HepG2 (cell line): ENCODE data around the gene GRHL1.

Experiments used
- LCORL ChIP-seq, 2 experiments: fragments of 450-650 bp in 1 of 2; sonication (generic) in 1 of 2; formaldehyde crosslinking in 1 of 2; IDR thresholded peaks; 2 replicates each; pipeline versions ENCODE4 v1.5.0 to v1.6.1; 2017 to 2020; ENCODE audit warnings: antibody characterized with exemption in 1 of 2, missing genetic modification reagents in 1 of 2
- MYC ChIP-seq: sonication (generic); formaldehyde crosslinking; IDR thresholded peaks from 2 replicates; pipeline ENCODE4 v1.9.0; 2021; ENCODE audit warnings: missing genetic modification reagents, borderline replicate concordance
- NFE2L2 ChIP-seq: fragments of 150-350 bp; IDR thresholded peaks from 2 replicates; pipeline ENCODE4 v1.6.1; 2014; ENCODE audit warnings: low read length
- PBX2 ChIP-seq: IDR thresholded peaks from 2 replicates; pipeline ENCODE4 v1.6.1; 2016; ENCODE audit warnings: control low read depth
- PCBP1 ChIP-seq: fragments of 200-400 bp; formaldehyde crosslinking; IDR thresholded peaks from 2 replicates; pipeline ENCODE4 v1.6.1; 2017; ENCODE audit warnings: mild to moderate bottlenecking, low read depth, low read length, borderline replicate concordance
- REPIN1 ChIP-seq: sonication (generic); formaldehyde crosslinking; IDR thresholded peaks from 2 replicates; pipeline ENCODE4 v1.8.0; 2022; ENCODE audit warnings: missing genetic modification reagents, low read depth, mild to moderate bottlenecking, borderline replicate concordance
- ZNF709 ChIP-seq: sonication (generic); formaldehyde crosslinking; IDR thresholded peaks from 2 replicates; pipeline ENCODE4 v1.5.0; 2020; ENCODE audit warnings: mild to moderate bottlenecking, missing genetic modification reagents
- ZZZ3 ChIP-seq: sonication (generic); formaldehyde crosslinking; IDR thresholded peaks from 2 replicates; pipeline ENCODE4 v1.4.0; 2020; ENCODE audit warnings: missing genetic modification reagents, mild to moderate bottlenecking, borderline replicate concordance
- TF ChIP-seq, protein P1 (sequence below): sonication (generic); formaldehyde crosslinking; IDR thresholded peaks from 2 replicates; pipeline ENCODE4 v1.5.0; 2020; ENCODE audit warnings: mild to moderate bottlenecking, missing genetic modification reagents, moderate library complexity

GRCh38 chr2:10042301-10043161 is 91.0 kb downstream of the GRHL1 start:
- TF ChIP-seq PBX2 (CRISPR knock-in tag): no peak
- TF ChIP-seq LCORL (IDR thresholded peaks at IDR 0.05): no peak
- TF ChIP-seq LCORL (CRISPR knock-in tag; IDR thresholded peaks at IDR 0.05): no peak; the same call in 1 of the 2 replicates
- TF ChIP-seq, protein P1, sequence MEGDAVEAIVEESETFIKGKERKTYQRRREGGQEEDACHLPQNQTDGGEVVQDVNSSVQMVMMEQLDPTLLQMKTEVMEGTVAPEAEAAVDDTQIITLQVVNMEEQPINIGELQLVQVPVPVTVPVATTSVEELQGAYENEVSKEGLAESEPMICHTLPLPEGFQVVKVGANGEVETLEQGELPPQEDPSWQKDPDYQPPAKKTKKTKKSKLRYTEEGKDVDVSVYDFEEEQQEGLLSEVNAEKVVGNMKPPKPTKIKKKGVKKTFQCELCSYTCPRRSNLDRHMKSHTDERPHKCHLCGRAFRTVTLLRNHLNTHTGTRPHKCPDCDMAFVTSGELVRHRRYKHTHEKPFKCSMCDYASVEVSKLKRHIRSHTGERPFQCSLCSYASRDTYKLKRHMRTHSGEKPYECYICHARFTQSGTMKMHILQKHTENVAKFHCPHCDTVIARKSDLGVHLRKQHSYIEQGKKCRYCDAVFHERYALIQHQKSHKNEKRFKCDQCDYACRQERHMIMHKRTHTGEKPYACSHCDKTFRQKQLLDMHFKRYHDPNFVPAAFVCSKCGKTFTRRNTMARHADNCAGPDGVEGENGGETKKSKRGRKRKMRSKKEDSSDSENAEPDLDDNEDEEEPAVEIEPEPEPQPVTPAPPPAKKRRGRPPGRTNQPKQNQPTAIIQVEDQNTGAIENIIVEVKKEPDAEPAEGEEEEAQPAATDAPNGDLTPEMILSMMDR: 0 out of 2 replicates have a peak, but pooled peaks have one; percentile 6
- TF ChIP-seq NFE2L2: no peak
- TF ChIP-seq ZNF709 (CRISPR knock-in tag): peak; percentile 11; the same call in 1 of the 2 replicates
- peak; percentile 79; the same call in 1 of the 2 replicates for TF ChIP-seq PCBP1
- peak; percentile 54; the same call in 1 of the 2 replicates for TF ChIP-seq ZZZ3 (CRISPR knock-in tag)
- no peak for TF ChIP-seq REPIN1 (CRISPR knock-in tag)
- TF ChIP-seq MYC: no peak; the same call in 1 of the 2 replicates
